ENCODE data around the gene CPOX. TPM values are rescaled to one million over a fixed set of nuclear protein-coding genes. Genes with fewer than 3 reads are reported as not detected.

The CPOX gene
- total and polyA plus RNA-seq, 2 donors: 17.2 to 28.6 TPM

DNA sequence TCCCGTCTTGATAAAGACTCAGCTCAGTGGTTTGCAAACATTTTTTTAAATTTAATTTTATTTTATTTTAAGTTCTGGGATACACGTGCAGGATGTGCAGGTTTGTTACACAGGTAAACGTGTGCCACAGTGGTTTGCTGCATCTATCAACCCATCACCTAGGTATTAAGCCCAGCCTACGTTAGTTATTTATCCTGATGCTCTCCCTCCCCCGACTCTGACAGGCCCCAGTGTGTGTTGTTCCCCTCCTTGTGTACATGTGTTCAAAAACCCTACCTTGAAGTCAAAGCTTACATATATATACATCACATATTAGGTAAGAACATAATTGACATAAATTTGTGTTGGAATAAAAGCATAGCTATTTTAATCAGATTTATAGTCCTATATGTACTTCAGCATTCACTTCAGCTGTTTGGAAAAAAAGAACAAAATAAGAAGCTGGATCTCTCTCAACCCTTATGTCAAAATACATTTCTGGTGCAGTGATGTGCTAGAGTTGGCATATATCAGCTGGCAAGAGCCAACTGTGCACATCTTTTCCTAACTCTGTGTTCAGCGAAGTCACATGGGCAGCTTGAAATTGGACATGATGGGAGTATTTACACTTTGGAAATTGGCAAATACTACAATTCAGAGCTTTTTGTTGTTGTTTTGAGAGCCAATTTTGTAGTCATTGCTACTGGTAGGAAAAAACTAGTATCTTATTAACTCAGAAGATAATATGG lies 35.1 kb downstream of the CPOX start:
- WGBS: 97% methylated on average over 6 of the region's 6 CpGs
- Histone ChIP-seq H3K9me3 (ENCODE audit: control insufficient read depth in 2 of 2, insufficient read depth in 1 of 2, low read length in 1 of 2) (no peaks in the 10 kb centered on the region), H3K36me3 (ENCODE audit: control insufficient read depth in 2 of 2, insufficient read depth in 2 of 2, low read length in 1 of 2) (no peaks in the 10 kb centered on the region), H3K4me1 (ENCODE audit: control insufficient read depth in 2 of 2, insufficient read depth in 2 of 2, low read length in 2 of 2) (peaks cover 0 to 4% of the 10 kb centered on the region in 2 donors), H3K27me3 (ENCODE audit: control insufficient read depth in 2 of 2, insufficient read depth in 1 of 2, low read length in 1 of 2) (no peaks in the 10 kb centered on the region), H3K27ac (ENCODE audit: low read depth in 1 of 2, low read length in 1 of 2) (no peak overlapping the region), H3K4me3 (ENCODE audit: low read length in 2 of 2) (no peak overlapping the region)
- no peak for DNase-seq (ENCODE audit: low read depth in 6 of 9, low spot score in 9 of 9)

DNA sequence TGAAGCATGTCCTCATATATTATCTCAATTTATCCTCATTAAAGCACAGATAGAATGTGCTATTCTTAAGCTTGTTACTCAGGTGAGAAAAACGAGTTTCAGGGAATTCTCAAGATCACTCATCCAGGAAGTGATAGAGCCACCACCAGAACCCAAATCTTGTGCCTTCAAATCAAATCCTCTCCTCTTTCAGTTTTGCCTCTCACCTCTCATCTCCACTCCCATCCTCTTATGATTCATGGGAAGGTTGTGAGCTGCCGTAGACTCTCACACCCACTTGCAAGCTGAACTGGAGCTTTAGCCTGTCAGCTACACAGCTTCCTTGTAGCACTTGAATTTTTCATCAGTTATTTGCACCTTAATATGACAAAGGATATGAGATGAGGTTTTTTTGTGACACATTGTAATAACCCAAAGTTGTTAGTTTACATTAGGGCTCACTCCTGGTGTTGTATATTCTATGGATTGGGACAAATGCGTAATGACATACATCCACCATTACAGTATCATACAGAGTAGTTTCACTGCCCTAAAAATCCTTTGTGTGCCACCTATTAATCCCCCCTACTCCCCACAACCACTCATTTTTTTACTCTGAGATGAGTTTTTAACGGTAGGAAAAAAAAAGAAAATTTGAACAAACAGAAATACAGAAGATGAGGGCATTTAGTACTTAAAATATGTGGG lies 35.9 kb downstream of the CPOX start:
- no peak for DNase-seq (ENCODE audit: low read depth in 6 of 9, low spot score in 9 of 9)
- Histone ChIP-seq H3K4me1 (ENCODE audit: control insufficient read depth in 2 of 2, insufficient read depth in 2 of 2, low read length in 2 of 2) (peaks cover 0 to 4% of the 10 kb centered on the region in 2 donors), H3K36me3 (ENCODE audit: control insufficient read depth in 2 of 2, insufficient read depth in 2 of 2, low read length in 1 of 2) (no peaks in the 10 kb centered on the region), H3K9me3 (ENCODE audit: control insufficient read depth in 2 of 2, insufficient read depth in 1 of 2, low read length in 1 of 2) (no peaks in the 10 kb centered on the region), H3K4me3 (ENCODE audit: low read length in 2 of 2) (no peak overlapping the region), H3K27ac (ENCODE audit: low read depth in 1 of 2, low read length in 1 of 2) (no peak overlapping the region), H3K27me3 (ENCODE audit: control insufficient read depth in 2 of 2, insufficient read depth in 1 of 2, low read length in 1 of 2) (no peaks in the 10 kb centered on the region)
- WGBS: 92% methylated on average over 4 of the region's 4 CpGs

DNA sequence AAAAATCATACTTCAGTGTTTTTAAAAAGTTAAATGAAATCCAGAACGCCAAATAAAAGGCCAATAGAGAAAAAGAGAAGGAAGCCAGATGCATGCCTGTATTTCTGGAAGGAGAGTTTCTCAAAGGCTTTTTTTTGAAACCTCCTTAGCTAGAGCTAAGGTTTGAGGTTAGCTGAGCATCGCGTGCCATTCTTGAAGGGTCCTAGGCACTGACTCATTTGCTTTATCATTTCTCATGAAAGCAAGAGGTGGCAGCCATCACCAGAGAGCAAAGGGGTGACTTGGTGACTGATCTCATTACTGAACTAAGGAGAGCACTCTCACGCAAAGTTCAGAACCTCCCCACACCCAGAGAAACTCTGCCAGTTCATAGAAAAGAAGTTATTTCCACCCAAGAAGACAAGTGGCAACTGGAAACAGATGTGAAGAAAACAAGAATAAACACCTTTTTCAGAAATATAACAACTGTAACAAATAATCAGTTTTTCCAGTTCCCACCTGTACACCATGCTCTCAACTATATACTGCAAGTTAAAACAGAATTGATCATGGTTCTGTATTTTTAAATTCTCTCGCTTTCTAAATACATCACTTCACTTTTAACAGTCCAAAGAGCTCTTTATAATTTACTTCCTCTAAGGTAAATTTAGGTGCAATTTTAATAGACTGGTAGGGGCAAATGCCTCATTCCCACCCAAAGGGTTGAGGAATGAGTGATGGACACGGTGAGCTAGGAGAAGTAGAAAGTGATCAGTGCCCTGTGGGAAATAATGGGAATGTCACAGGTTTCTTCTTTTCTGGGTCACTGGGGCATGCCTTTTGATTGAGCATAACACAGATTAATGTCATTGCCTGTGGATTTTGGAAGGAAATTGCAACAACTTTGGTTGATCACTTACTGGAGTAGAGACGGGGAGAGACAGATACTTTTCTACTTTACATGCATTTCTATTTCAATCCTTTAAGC lies 37.0 kb downstream of the CPOX start:
- no peaks in the 10 kb centered on the region for H3K36me3 ChIP-seq (ENCODE audit: control insufficient read depth in 2 of 2, insufficient read depth in 2 of 2, low read length in 1 of 2)
- no peak overlapping the region for H3K27ac ChIP-seq (ENCODE audit: low read depth in 1 of 2, low read length in 1 of 2)
- whole genome bisulfite sequencing: 58% methylated on average over 7 of the region's 7 CpGs
- no peaks in the 10 kb centered on the region for H3K27me3 ChIP-seq (ENCODE audit: control insufficient read depth in 2 of 2, insufficient read depth in 1 of 2, low read length in 1 of 2)
- DNase-seq (ENCODE audit: low read depth in 6 of 9, low spot score in 9 of 9): peak in 1 of 9 donors; percentile 18
- no peak overlapping the region for H3K4me3 ChIP-seq (ENCODE audit: low read length in 2 of 2)
- no peaks in the 10 kb centered on the region for H3K9me3 ChIP-seq (ENCODE audit: control insufficient read depth in 2 of 2, insufficient read depth in 1 of 2, low read length in 1 of 2)
- H3K4me1 ChIP-seq (ENCODE audit: control insufficient read depth in 2 of 2, insufficient read depth in 2 of 2, low read length in 2 of 2): no peaks in the 10 kb centered on the region

DNA sequence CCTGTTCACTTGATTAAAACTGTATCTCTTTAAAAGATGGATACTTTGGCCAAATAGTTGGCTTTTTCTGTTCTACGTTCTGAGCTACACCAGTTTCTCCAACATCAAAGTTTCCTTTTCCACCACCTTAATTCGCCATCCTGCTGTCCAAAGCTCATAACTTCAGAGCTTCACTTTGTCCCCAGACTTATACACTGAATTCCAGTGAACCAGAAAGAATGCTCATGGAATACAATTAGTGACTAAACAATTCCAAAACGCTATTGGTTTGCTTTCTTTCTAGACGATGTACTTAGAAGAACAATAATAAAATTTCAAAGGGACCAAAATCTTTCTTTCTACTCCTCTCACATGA lies 38.4 kb downstream of the CPOX start:
- no peak for DNase-seq (ENCODE audit: low read depth in 6 of 9, low spot score in 9 of 9)
- H3K27ac ChIP-seq (ENCODE audit: low read depth in 1 of 2, low read length in 1 of 2): no peak overlapping the region
- no peaks in the 10 kb centered on the region for H3K36me3 ChIP-seq (ENCODE audit: control insufficient read depth in 2 of 2, insufficient read depth in 2 of 2, low read length in 1 of 2)
- no peaks in the 10 kb centered on the region for H3K4me1 ChIP-seq (ENCODE audit: control insufficient read depth in 2 of 2, insufficient read depth in 2 of 2, low read length in 2 of 2)
- H3K4me3 ChIP-seq (ENCODE audit: low read length in 2 of 2): no peak overlapping the region
- H3K9me3 ChIP-seq (ENCODE audit: control insufficient read depth in 2 of 2, insufficient read depth in 1 of 2, low read length in 1 of 2): no peaks in the 10 kb centered on the region
- no peaks in the 10 kb centered on the region for H3K27me3 ChIP-seq (ENCODE audit: control insufficient read depth in 2 of 2, insufficient read depth in 1 of 2, low read length in 1 of 2)
- 95% methylated on average over 4 of the region's 4 CpGs for WGBS

DNA sequence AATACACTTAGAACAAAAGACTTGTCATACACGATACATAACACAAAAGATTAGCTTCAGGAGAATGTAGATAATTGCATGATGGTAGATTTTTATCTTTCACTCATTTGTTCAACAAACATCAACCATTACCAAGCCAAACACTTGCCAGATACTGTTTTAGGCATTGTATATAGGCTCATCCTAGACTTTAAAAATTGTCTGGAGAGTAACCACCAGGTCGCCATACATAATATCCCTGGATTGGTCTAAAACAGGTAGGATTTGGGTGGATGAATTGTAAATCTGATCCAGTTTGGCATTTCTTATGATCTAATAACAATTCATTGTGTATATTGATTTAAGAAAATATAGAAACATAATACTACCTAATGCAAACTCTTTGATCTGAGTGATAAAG lies 38.8 kb downstream of the CPOX start:
- Histone ChIP-seq H3K27ac (ENCODE audit: low read depth in 1 of 2, low read length in 1 of 2) (no peak overlapping the region), H3K4me3 (ENCODE audit: low read length in 2 of 2) (no peak overlapping the region), H3K36me3 (ENCODE audit: control insufficient read depth in 2 of 2, insufficient read depth in 2 of 2, low read length in 1 of 2) (no peaks in the 10 kb centered on the region), H3K27me3 (ENCODE audit: control insufficient read depth in 2 of 2, insufficient read depth in 1 of 2, low read length in 1 of 2) (no peaks in the 10 kb centered on the region), H3K4me1 (ENCODE audit: control insufficient read depth in 2 of 2, insufficient read depth in 2 of 2, low read length in 2 of 2) (no peaks in the 10 kb centered on the region), H3K9me3 (ENCODE audit: control insufficient read depth in 2 of 2, insufficient read depth in 1 of 2, low read length in 1 of 2) (no peaks in the 10 kb centered on the region)
- DNase-seq (ENCODE audit: low read depth in 6 of 9, low spot score in 9 of 9): no peak
- 97% methylated on average over 2 of the region's 2 CpGs for WGBS

DNA sequence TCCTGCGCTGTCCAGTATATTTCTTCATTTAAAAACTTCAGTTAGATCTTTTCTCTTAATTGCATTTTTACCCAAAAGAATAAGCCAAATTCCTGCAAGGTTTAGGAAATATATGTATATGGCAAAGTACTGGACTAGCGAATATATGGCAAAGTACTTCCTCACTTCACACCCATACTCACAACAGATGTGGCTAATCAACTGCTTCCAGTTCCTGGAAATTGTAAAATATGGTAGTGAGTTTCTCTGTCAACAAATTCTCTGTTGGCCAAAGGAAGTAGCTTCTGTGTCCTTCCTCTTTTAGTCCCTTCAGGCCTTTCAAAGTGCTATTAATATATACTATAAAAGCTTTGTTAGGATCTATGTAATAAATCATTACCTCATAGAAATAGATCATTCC lies 39.7 kb downstream of the CPOX start:
- no peaks in the 10 kb centered on the region for H3K27me3 ChIP-seq (ENCODE audit: control insufficient read depth in 2 of 2, insufficient read depth in 1 of 2, low read length in 1 of 2)
- H3K36me3 ChIP-seq (ENCODE audit: control insufficient read depth in 2 of 2, insufficient read depth in 2 of 2, low read length in 1 of 2): no peaks in the 10 kb centered on the region
- H3K4me1 ChIP-seq (ENCODE audit: control insufficient read depth in 2 of 2, insufficient read depth in 2 of 2, low read length in 2 of 2): no peaks in the 10 kb centered on the region
- 81% methylated on average over 2 of the region's 2 CpGs for WGBS
- no peaks in the 10 kb centered on the region for H3K9me3 ChIP-seq (ENCODE audit: control insufficient read depth in 2 of 2, insufficient read depth in 1 of 2, low read length in 1 of 2)
- DNase-seq (ENCODE audit: low read depth in 6 of 9, low spot score in 9 of 9): no peak
- no peak overlapping the region for H3K4me3 ChIP-seq (ENCODE audit: low read length in 2 of 2)
- H3K27ac ChIP-seq (ENCODE audit: low read depth in 1 of 2, low read length in 1 of 2): no peak overlapping the region

DNA sequence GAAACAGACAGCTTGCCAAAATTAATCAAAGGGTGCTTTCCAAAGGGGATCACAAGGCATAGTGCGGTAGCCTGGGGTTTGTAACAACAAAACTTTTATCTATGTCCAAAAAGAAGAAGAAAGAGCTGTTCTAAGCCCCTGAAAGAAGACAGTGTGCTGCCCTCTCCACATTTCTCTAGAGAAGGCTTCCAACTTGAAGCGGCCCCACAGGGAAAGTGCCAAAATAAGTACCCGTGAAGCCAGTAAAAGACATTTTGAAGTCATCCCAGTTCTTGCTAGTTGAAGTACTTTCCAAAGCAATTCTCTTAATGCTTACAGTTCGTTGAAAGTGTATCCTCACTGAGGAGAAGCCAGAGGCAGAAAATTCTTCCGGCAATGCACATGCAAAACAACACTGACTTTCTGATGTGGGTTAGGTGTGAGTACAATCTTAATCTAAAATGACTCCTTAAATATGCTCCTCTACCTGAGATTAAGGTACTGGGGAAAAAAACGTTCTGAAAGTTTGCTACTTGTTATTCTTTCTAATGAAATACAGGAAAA lies 40.3 kb downstream of the CPOX start:
- Histone ChIP-seq H3K9me3 (ENCODE audit: control insufficient read depth in 2 of 2, insufficient read depth in 1 of 2, low read length in 1 of 2) (no peaks in the 10 kb centered on the region), H3K4me1 (ENCODE audit: control insufficient read depth in 2 of 2, insufficient read depth in 2 of 2, low read length in 2 of 2) (no peaks in the 10 kb centered on the region), H3K4me3 (ENCODE audit: low read length in 2 of 2) (no peak overlapping the region), H3K27ac (ENCODE audit: low read depth in 1 of 2, low read length in 1 of 2) (no peak overlapping the region), H3K36me3 (ENCODE audit: control insufficient read depth in 2 of 2, insufficient read depth in 2 of 2, low read length in 1 of 2) (no peaks in the 10 kb centered on the region), H3K27me3 (ENCODE audit: control insufficient read depth in 2 of 2, insufficient read depth in 1 of 2, low read length in 1 of 2) (no peaks in the 10 kb centered on the region)
- 92% methylated on average over 6 of the region's 6 CpGs for WGBS
- DNase-seq (ENCODE audit: low read depth in 6 of 9, low spot score in 9 of 9): no peak

DNA sequence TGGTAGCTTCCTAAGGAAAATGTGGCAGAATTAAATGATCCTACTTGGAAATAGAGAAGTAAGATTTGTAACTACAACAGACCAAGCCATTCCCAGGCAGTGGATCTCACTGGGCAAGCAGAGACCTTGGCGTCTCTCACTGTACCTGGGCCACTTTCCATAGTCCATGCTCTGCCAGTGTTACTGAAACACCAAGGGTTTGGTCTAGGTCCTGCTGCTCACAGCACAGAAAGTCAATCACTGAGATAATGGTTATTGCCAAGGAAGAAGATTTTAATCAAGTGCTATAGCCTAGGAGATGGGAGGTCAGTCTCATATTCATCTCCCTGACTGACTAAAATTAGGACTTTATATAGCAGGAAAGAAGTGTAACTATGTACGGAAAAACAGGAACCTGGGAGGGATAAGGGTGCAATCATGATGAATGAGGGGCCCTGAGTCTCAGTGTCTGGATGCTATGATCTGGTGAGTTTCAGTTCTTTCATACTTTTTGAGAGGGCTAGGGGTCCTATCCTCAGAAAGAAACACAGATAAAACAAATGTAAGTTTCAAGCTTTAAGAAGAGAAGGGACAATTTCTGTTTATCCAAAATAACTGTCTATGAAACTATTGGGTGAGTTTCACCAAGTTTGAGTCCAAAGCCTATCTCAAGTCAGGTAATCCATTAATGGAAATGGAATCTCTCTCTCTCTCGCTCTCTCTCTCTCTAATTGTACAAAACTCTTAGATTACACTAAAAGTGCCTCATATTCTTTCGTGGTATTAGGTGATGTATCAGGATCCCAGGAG lies 41.0 kb downstream of the CPOX start:
- no peaks in the 10 kb centered on the region for H3K4me1 ChIP-seq (ENCODE audit: control insufficient read depth in 2 of 2, insufficient read depth in 2 of 2, low read length in 2 of 2)
- WGBS: 94% methylated on average over 4 of the region's 4 CpGs
- no peak overlapping the region for H3K4me3 ChIP-seq (ENCODE audit: low read length in 2 of 2)
- no peak for DNase-seq (ENCODE audit: low read depth in 6 of 9, low spot score in 9 of 9)
- H3K27me3 ChIP-seq (ENCODE audit: control insufficient read depth in 2 of 2, insufficient read depth in 1 of 2, low read length in 1 of 2): no peaks in the 10 kb centered on the region
- H3K9me3 ChIP-seq (ENCODE audit: control insufficient read depth in 2 of 2, insufficient read depth in 1 of 2, low read length in 1 of 2): no peaks in the 10 kb centered on the region
- H3K27ac ChIP-seq (ENCODE audit: low read depth in 1 of 2, low read length in 1 of 2): no peak overlapping the region
- no peaks in the 10 kb centered on the region for H3K36me3 ChIP-seq (ENCODE audit: control insufficient read depth in 2 of 2, insufficient read depth in 2 of 2, low read length in 1 of 2)
